ENCODE results near the gene TGFA.

DNA sequence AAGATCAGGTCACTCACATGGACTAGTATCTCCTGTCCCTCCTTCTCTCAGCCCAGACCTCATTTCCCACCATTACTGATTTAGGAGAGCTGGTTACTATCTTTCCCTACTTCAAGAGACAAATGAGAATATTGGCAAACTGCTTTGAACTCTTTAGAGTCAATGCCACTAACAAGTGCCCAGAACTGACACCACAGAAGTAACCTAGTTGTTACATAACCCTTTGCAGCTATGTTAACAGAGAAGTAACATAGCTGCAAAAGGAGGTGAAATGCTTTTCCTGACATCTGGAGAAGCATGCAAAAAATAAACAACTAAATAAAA is 30.0 kb downstream of the TGFA start:
- TF ChIP-seq, protein P1, sequence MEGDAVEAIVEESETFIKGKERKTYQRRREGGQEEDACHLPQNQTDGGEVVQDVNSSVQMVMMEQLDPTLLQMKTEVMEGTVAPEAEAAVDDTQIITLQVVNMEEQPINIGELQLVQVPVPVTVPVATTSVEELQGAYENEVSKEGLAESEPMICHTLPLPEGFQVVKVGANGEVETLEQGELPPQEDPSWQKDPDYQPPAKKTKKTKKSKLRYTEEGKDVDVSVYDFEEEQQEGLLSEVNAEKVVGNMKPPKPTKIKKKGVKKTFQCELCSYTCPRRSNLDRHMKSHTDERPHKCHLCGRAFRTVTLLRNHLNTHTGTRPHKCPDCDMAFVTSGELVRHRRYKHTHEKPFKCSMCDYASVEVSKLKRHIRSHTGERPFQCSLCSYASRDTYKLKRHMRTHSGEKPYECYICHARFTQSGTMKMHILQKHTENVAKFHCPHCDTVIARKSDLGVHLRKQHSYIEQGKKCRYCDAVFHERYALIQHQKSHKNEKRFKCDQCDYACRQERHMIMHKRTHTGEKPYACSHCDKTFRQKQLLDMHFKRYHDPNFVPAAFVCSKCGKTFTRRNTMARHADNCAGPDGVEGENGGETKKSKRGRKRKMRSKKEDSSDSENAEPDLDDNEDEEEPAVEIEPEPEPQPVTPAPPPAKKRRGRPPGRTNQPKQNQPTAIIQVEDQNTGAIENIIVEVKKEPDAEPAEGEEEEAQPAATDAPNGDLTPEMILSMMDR (IDR thresholded peaks at IDR 0.05): no peak
- TF ChIP-seq EP300 (IDR thresholded peaks at IDR 0.05): no peak

All from upper lobe of left lung (tissue), 4 donors.